ENCODE measurements around the gene BARHL1. TPM values are rescaled to one million over a fixed set of nuclear protein-coding genes. Genes with fewer than 3 reads are reported as not detected.

The BARHL1 gene
- total RNA-seq, 2 experiments from 2014 or later: not detected

GRCh38 chr9:132609184-132609583 is 26.8 kb downstream of the BARHL1 start:
- Mint-ChIP-seq H3K36me3 (ENCODE audit: low read depth) (peaks cover 74% of the 10 kb centered on the region), H3K4me1 (ENCODE audit: low read depth) (no peaks in the 10 kb centered on the region), H3K4me3 (no peak overlapping the region), H3K27ac (no peak overlapping the region), H3K9me3 (no peaks in the 10 kb centered on the region), H3K27me3 (ENCODE audit: low read depth) (no peaks in the 10 kb centered on the region)
- intact Hi-C loops (cut with micrococcal nuclease): no loop called here
- no peak for DNase-seq
- CTCF ChIA-PET: no interaction called here

GRCh38 chr9:132609829-132610228 is 27.4 kb downstream of the BARHL1 start:
- H3K36me3 Mint-ChIP-seq (ENCODE audit: low read depth): peaks cover 73% of the 10 kb centered on the region
- intact Hi-C loops (cut with micrococcal nuclease): no loop called here
- no peak overlapping the region for H3K27ac Mint-ChIP-seq
- no peaks in the 10 kb centered on the region for H3K9me3 Mint-ChIP-seq
- no peak for DNase-seq
- H3K4me3 Mint-ChIP-seq: no peak overlapping the region
- no peaks in the 10 kb centered on the region for H3K27me3 Mint-ChIP-seq (ENCODE audit: low read depth)
- CTCF ChIA-PET: no interaction called here
- no peaks in the 10 kb centered on the region for H3K4me1 Mint-ChIP-seq (ENCODE audit: low read depth)

GRCh38 chr9:132610661-132611060 is 28.3 kb downstream of the BARHL1 start:
- CTCF ChIA-PET: no interaction called here
- no peak overlapping the region for H3K27ac Mint-ChIP-seq
- intact Hi-C loops (cut with micrococcal nuclease): no loop called here

GRCh38 chr9:132614324-132614723 is 31.9 kb downstream of the BARHL1 start:
- CTCF ChIA-PET: no interaction called here
- no peak overlapping the region for H3K4me3 Mint-ChIP-seq
- H3K9me3 Mint-ChIP-seq: no peaks in the 10 kb centered on the region
- H3K4me1 Mint-ChIP-seq (ENCODE audit: low read depth): no peaks in the 10 kb centered on the region
- H3K36me3 Mint-ChIP-seq (ENCODE audit: low read depth): peaks cover 69% of the 10 kb centered on the region
- H3K27ac Mint-ChIP-seq: no peak overlapping the region
- intact Hi-C loops (cut with micrococcal nuclease): no loop called here
- no peaks in the 10 kb centered on the region for H3K27me3 Mint-ChIP-seq (ENCODE audit: low read depth)
- DNase-seq: no peak

More at GRCh38 chr9:132610661-132611060, 28.3 kb downstream of the BARHL1 start:
- no peaks in the 10 kb centered on the region for H3K9me3 Mint-ChIP-seq
- no peaks in the 10 kb centered on the region for H3K4me1 Mint-ChIP-seq (ENCODE audit: low read depth)
- H3K27me3 Mint-ChIP-seq (ENCODE audit: low read depth): no peaks in the 10 kb centered on the region
- no peak for DNase-seq
- H3K4me3 Mint-ChIP-seq: no peak overlapping the region
- peaks cover 72% of the 10 kb centered on the region for H3K36me3 Mint-ChIP-seq (ENCODE audit: low read depth)

GRCh38 chr9:132615774-132616173 is 33.4 kb downstream of the BARHL1 start:
- no peaks in the 10 kb centered on the region for H3K27me3 Mint-ChIP-seq (ENCODE audit: low read depth)
- H3K4me3 Mint-ChIP-seq: no peak overlapping the region
- peaks cover 62% of the 10 kb centered on the region for H3K36me3 Mint-ChIP-seq (ENCODE audit: low read depth)
- DNase-seq: no peak
- intact Hi-C loops (cut with micrococcal nuclease): no loop called here
- no peak overlapping the region for H3K27ac Mint-ChIP-seq
- no peaks in the 10 kb centered on the region for H3K4me1 Mint-ChIP-seq (ENCODE audit: low read depth)
- no peaks in the 10 kb centered on the region for H3K9me3 Mint-ChIP-seq
- CTCF ChIA-PET: no interaction called here

- no peak for DNase-seq
- no peak overlapping the region for H3K27ac Mint-ChIP-seq
- no peaks in the 10 kb centered on the region for H3K4me1 Mint-ChIP-seq (ENCODE audit: low read depth)
- H3K9me3 Mint-ChIP-seq: no peaks in the 10 kb centered on the region
- intact Hi-C loops (cut with micrococcal nuclease): no loop called here
- peaks cover 55% of the 10 kb centered on the region for H3K36me3 Mint-ChIP-seq (ENCODE audit: low read depth)
- CTCF ChIA-PET: interaction anchor here (0.7 kb wide), 1 partner anchor 278 kb away, joined by 3 read pairs; no protein-coding TSS in a partner anchor
- no peaks in the 10 kb centered on the region for H3K27me3 Mint-ChIP-seq (ENCODE audit: low read depth)
- H3K4me3 Mint-ChIP-seq: no peak overlapping the region
Measured at GRCh38 chr9:132616725-132617124, 34.3 kb downstream of the BARHL1 start.

GRCh38 chr9:132622159-132622558 is 39.8 kb downstream of the BARHL1 start:
- Mint-ChIP-seq H3K4me3 (no peak overlapping the region), H3K27me3 (ENCODE audit: low read depth) (no peaks in the 10 kb centered on the region), H3K27ac (no peak overlapping the region), H3K36me3 (ENCODE audit: low read depth) (peaks cover 50% of the 10 kb centered on the region), H3K9me3 (no peaks in the 10 kb centered on the region), H3K4me1 (ENCODE audit: low read depth) (no peaks in the 10 kb centered on the region)
- intact Hi-C loops (cut with micrococcal nuclease): no loop called here
- CTCF ChIA-PET: interaction anchor here (0.6 kb wide), 2 partner anchors 228 to 870 kb away, joined by 3 to 4 read pairs; no protein-coding TSS in a partner anchor
- DNase-seq: no peak

- intact Hi-C loops (cut with micrococcal nuclease): no loop called here
- no peak for DNase-seq
- Mint-ChIP-seq H3K27me3 (ENCODE audit: low read depth) (no peaks in the 10 kb centered on the region), H3K9me3 (no peaks in the 10 kb centered on the region), H3K36me3 (ENCODE audit: low read depth) (peaks cover 55% of the 10 kb centered on the region), H3K27ac (no peak overlapping the region), H3K4me1 (ENCODE audit: low read depth) (no peaks in the 10 kb centered on the region), H3K4me3 (no peak overlapping the region)
- CTCF ChIA-PET: no interaction called here
Measured at GRCh38 chr9:132626285-132626684, 43.9 kb downstream of the BARHL1 start.

- intact Hi-C loops (cut with micrococcal nuclease): no loop called here
- H3K27me3 Mint-ChIP-seq (ENCODE audit: low read depth): no peaks in the 10 kb centered on the region
- H3K36me3 Mint-ChIP-seq (ENCODE audit: low read depth): peaks cover 56% of the 10 kb centered on the region
- H3K4me1 Mint-ChIP-seq (ENCODE audit: low read depth): no peaks in the 10 kb centered on the region
- no peak overlapping the region for H3K4me3 Mint-ChIP-seq
- CTCF ChIA-PET: no interaction called here
- no peaks in the 10 kb centered on the region for H3K9me3 Mint-ChIP-seq
- H3K27ac Mint-ChIP-seq: no peak overlapping the region
- no peak for DNase-seq
Measured at GRCh38 chr9:132627106-132627505, 44.7 kb downstream of the BARHL1 start.

- Mint-ChIP-seq H3K27ac (no peak overlapping the region), H3K9me3 (no peaks in the 10 kb centered on the region), H3K36me3 (ENCODE audit: low read depth) (peaks cover 54% of the 10 kb centered on the region), H3K27me3 (ENCODE audit: low read depth) (no peaks in the 10 kb centered on the region), H3K4me3 (no peak overlapping the region), H3K4me1 (ENCODE audit: low read depth) (no peaks in the 10 kb centered on the region)
- intact Hi-C loops (cut with micrococcal nuclease): no loop called here
- no peak for DNase-seq
- CTCF ChIA-PET: no interaction called here
Measured at GRCh38 chr9:132627594-132627993, 45.2 kb downstream of the BARHL1 start.

GRCh38 chr9:132628746-132629145 is 46.3 kb downstream of the BARHL1 start:
- CTCF ChIA-PET: no interaction called here
- no peak overlapping the region for H3K4me3 Mint-ChIP-seq
- DNase-seq: no peak
- no peaks in the 10 kb centered on the region for H3K27me3 Mint-ChIP-seq (ENCODE audit: low read depth)
- H3K27ac Mint-ChIP-seq: no peak overlapping the region
- no peaks in the 10 kb centered on the region for H3K4me1 Mint-ChIP-seq (ENCODE audit: low read depth)
- peaks cover 51% of the 10 kb centered on the region for H3K36me3 Mint-ChIP-seq (ENCODE audit: low read depth)
- no peaks in the 10 kb centered on the region for H3K9me3 Mint-ChIP-seq
- intact Hi-C loops (cut with micrococcal nuclease): no loop called here

GRCh38 chr9:132630116-132630515 is 47.7 kb downstream of the BARHL1 start:
- no peak for DNase-seq
- H3K4me3 Mint-ChIP-seq: no peak overlapping the region
- H3K27ac Mint-ChIP-seq: no peak overlapping the region
- no peaks in the 10 kb centered on the region for H3K27me3 Mint-ChIP-seq (ENCODE audit: low read depth)
- CTCF ChIA-PET: no interaction called here
- peaks cover 48% of the 10 kb centered on the region for H3K36me3 Mint-ChIP-seq (ENCODE audit: low read depth)
- intact Hi-C loops (cut with micrococcal nuclease): no loop called here
- H3K4me1 Mint-ChIP-seq (ENCODE audit: low read depth): no peaks in the 10 kb centered on the region
- no peaks in the 10 kb centered on the region for H3K9me3 Mint-ChIP-seq

- intact Hi-C loops (cut with micrococcal nuclease): no loop called here
- Mint-ChIP-seq H3K27ac (no peak overlapping the region), H3K27me3 (ENCODE audit: low read depth) (no peaks in the 10 kb centered on the region), H3K36me3 (ENCODE audit: low read depth) (peaks cover 43% of the 10 kb centered on the region), H3K9me3 (no peaks in the 10 kb centered on the region), H3K4me1 (ENCODE audit: low read depth) (no peaks in the 10 kb centered on the region), H3K4me3 (no peak overlapping the region)
- no peak for DNase-seq
- CTCF ChIA-PET: interaction anchor here (0.6 kb wide), 1 partner anchor 325 kb away, joined by 4 read pairs; no protein-coding TSS in a partner anchor
Measured at GRCh38 chr9:132630811-132631210, 48.4 kb downstream of the BARHL1 start.

- Mint-ChIP-seq H3K4me3 (no peak overlapping the region), H3K36me3 (ENCODE audit: low read depth) (peaks cover 41% of the 10 kb centered on the region), H3K9me3 (no peaks in the 10 kb centered on the region), H3K4me1 (ENCODE audit: low read depth) (no peaks in the 10 kb centered on the region), H3K27ac (no peak overlapping the region), H3K27me3 (ENCODE audit: low read depth) (no peaks in the 10 kb centered on the region)
- CTCF ChIA-PET: interaction anchor here (0.6 kb wide), 1 partner anchor 325 kb away, joined by 4 read pairs; no protein-coding TSS in a partner anchor
- intact Hi-C loops (cut with micrococcal nuclease): no loop called here
- no peak for DNase-seq
Measured at GRCh38 chr9:132631280-132631679, 48.9 kb downstream of the BARHL1 start.

Measured in activated naive CD4-positive, alpha-beta T cell treated with anti-CD3 and anti-CD28 coated beads for 36 hours (primary cell).